HepG2 (cell line): ENCODE data around the gene TMEM141. TPM values are rescaled to one million over a fixed set of nuclear protein-coding genes. Genes with fewer than 3 reads are reported as not detected.

Experiments
- AGO2 ChIP-seq: fragments of 200-400 bp; formaldehyde crosslinking; optimal IDR thresholded peaks from 2 replicates; pipeline ENCODE3; 2017; ENCODE audit warnings: mild to moderate bottlenecking, low read depth, low read length, moderate library complexity
- CHD2 ChIP-seq: IDR thresholded peaks from 2 replicates; pipeline ENCODE4 v1.6.1; 2011; ENCODE audit warnings: low read depth, low read length, improper control_type of control experiment
- HINFP ChIP-seq: sonication (generic); formaldehyde crosslinking; IDR thresholded peaks from 2 replicates; pipeline ENCODE4 v1.4.0; 2020; ENCODE audit warnings: low read depth, mild to moderate bottlenecking, missing genetic modification reagents
- LCORL ChIP-seq, 2 experiments: fragments of 450-650 bp in 1 of 2; sonication (generic) in 1 of 2; formaldehyde crosslinking in 1 of 2; IDR thresholded peaks; 2 replicates each; pipeline versions ENCODE4 v1.5.0 to v1.6.1; 2017 to 2020; ENCODE audit warnings: antibody characterized with exemption in 1 of 2, missing genetic modification reagents in 1 of 2
- MED1 ChIP-seq: sonication (generic); formaldehyde crosslinking; IDR thresholded peaks from 2 replicates; pipeline ENCODE4 v1.4.0; 2020; ENCODE audit warnings: missing genetic modification reagents
- NFE2L1 ChIP-seq: sonication (generic); formaldehyde crosslinking; IDR thresholded peaks from 2 replicates; pipeline ENCODE4 v1.4.0; 2020; ENCODE audit warnings: missing genetic modification reagents, mild to moderate bottlenecking, borderline replicate concordance
- NFYB ChIP-seq: sonication (generic); formaldehyde crosslinking; IDR thresholded peaks from 2 replicates; pipeline ENCODE4 v1.4.0; 2020; ENCODE audit warnings: missing genetic modification reagents
- NONO ChIP-seq, 2 experiments: fragments of 450-650 bp in 1 of 2; sonication (generic) in 1 of 2; formaldehyde crosslinking in 1 of 2; IDR thresholded peaks in 1 of 2; conservative IDR thresholded peaks in 1 of 2; 2 replicates each; pipeline versions ENCODE4 v1.6.1 to v1.8.0; 2017 to 2022; ENCODE audit warnings: mild to moderate bottlenecking in 1 of 2, missing genetic modification reagents in 1 of 2, moderate library complexity in 1 of 2
- RBFOX2 ChIP-seq: fragments of 200-400 bp; formaldehyde crosslinking; IDR thresholded peaks from 2 replicates; pipeline ENCODE4 v1.6.1; 2017; ENCODE audit warnings: low read depth, mild to moderate bottlenecking, low read length
- SAP130 ChIP-seq: IDR thresholded peaks from 2 replicates; pipeline ENCODE4 v1.6.1; 2016; ENCODE audit warnings: low read depth
- SMYD3 ChIP-seq: sonication (generic); formaldehyde crosslinking; IDR thresholded peaks from 2 replicates; pipeline ENCODE4 v1.8.1; 2023; ENCODE audit warnings: mild to moderate bottlenecking, missing genetic modification reagents
- ZC3H13 ChIP-seq: sonication (generic); formaldehyde crosslinking; IDR thresholded peaks from 2 replicates; pipeline ENCODE4 v1.8.1; 2023; ENCODE audit warnings: mild to moderate bottlenecking, missing genetic modification reagents, moderate library complexity
- ZKSCAN8 ChIP-seq: IDR thresholded peaks from 2 replicates; pipeline ENCODE4 v1.6.1; 2016; ENCODE audit warnings: borderline replicate concordance, missing genetic modification reagents, missing compliant biosample characterization
- ZMAT3 ChIP-seq: sonication (generic); formaldehyde crosslinking; conservative IDR thresholded peaks from 2 replicates; pipeline ENCODE4 v1.7.0; 2021; ENCODE audit warnings: missing genetic modification reagents
- ZNF282 ChIP-seq: fragments of 450-650 bp; IDR thresholded peaks from 2 replicates; pipeline ENCODE4 v1.6.1; 2018; ENCODE audit not compliant: partially characterized antibody
- ZNF619 ChIP-seq: sonication (generic); formaldehyde crosslinking; IDR thresholded peaks from 2 replicates; pipeline ENCODE4 v1.4.0; 2020; ENCODE audit warnings: mild to moderate bottlenecking, missing genetic modification reagents
- ZNF644 ChIP-seq: IDR thresholded peaks from 2 replicates; pipeline ENCODE4 v1.6.1; 2016; ENCODE audit warnings: low read depth
- ZNF761 ChIP-seq: sonication (generic); formaldehyde crosslinking; conservative IDR thresholded peaks from 2 replicates; pipeline ENCODE4 v1.4.0; 2020; ENCODE audit warnings: mild to moderate bottlenecking, missing genetic modification reagents
- ZNF891 ChIP-seq: sonication (generic); formaldehyde crosslinking; IDR thresholded peaks from 2 replicates; pipeline ENCODE4 v1.5.0; 2020; ENCODE audit warnings: mild to moderate bottlenecking, missing genetic modification reagents
- polyA plus RNA-seq, 8 experiments: library from polyadenylated mRNA; depleted of rRNA in 3 of 8; stranded (reverse) in 7 of 8; unstranded in 1 of 8; fragments of >200 nt; fragmentation: Illumina TruSeq in 4 of 8; extraction: Trizol in 4 of 8; gene quantifications; 2 replicates each; pipeline versions ENCODE4 v1.2.1 to v1.2.3, GENCODE V29; 2011 to 2016; ENCODE audit warnings: low read depth in 4 of 8, missing spikeins in 1 of 8, mixed read lengths in 1 of 8; ENCODE audit not compliant: insufficient read depth in 1 of 8
- total RNA-seq, 5 experiments: library from RNA; depleted of rRNA; stranded (reverse); fragments of >200 nt; fragmentation: Illumina TruSeq; extraction: Trizol; gene quantifications; 2 replicates each; pipeline ENCODE4 v1.2.3, GENCODE V29; 2016; ENCODE audit warnings: low read depth in 1 of 5
- TF ChIP-seq, protein P1 (sequence below): sonication (generic); formaldehyde crosslinking; IDR thresholded peaks from 2 replicates; pipeline ENCODE4 v1.8.0; 2022; ENCODE audit warnings: mild to moderate bottlenecking, missing genetic modification reagents; ENCODE audit not compliant: insufficient replicate concordance
- TF ChIP-seq, protein P2 (sequence below): IDR thresholded peaks from 2 replicates; pipeline ENCODE4 v1.6.1; 2016; ENCODE audit warnings: missing genetic modification reagents, missing compliant biosample characterization
- TF ChIP-seq, protein P3 (sequence below): sonication (generic); formaldehyde crosslinking; IDR thresholded peaks from 2 replicates; pipeline ENCODE4 v1.4.0; 2020; ENCODE audit warnings: missing genetic modification reagents
- TF ChIP-seq, protein P4 (sequence below): sonication (generic); formaldehyde crosslinking; IDR thresholded peaks from 2 replicates; pipeline ENCODE4 v1.5.0; 2020; ENCODE audit warnings: mild to moderate bottlenecking, missing genetic modification reagents

The TMEM141 gene
- total and polyA plus RNA-seq, 2 of the 13 experiments (the other 11 are each of a cell fraction or from before 2014, with no cell fraction given): 81.0 to 202 TPM

DNA sequence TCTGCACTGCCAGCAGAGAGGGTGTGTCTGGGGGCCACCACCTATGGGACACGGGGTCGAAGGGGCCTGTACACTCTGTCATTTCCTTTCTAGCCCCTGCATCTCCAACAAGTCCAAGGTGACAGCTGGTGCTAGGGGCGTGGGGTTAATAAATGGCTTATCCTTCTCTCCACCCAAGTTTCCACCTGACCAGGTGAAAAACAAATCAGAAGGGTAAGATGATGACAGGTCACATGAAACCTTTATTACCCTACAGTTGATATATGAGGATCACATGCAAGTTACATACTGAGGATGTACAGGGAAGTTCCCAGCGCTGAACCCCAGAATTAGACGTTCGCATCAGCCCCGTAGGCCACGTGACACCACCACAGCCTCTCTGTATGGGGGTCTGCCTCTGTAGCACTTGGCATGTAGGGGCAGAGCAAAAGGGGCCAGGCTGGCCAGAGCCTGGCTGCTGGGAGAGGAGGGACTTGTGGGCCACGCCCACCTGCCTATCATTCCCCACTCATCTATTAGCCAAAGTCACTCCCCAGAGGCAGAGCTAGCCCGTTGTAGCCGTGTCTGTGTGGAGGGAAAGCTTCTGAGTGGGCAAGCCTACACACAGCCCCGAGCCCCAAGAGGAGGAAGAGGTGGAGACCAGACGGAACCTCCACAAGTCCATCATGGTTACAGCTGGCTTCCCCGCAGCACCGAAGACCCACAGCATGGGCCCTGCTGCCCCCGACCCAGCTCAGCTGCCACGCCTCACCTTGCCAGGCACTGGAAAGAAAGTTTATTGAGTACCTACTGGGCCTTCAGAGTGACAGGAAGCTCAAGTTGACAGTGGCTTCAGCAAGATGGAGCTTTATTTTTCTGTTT lies 2.2 kb downstream of the TMEM141 start (continued):
- TF ChIP-seq SAP130 (peak; percentile 43), ZNF282 (no peak), ZNF891 (CRISPR knock-in tag) (0 out of 2 replicates have a peak, but pooled peaks have one; percentile 45), ZMAT3 (0 out of 2 replicates have a peak, but pooled peaks have one; percentile 54), NFYB (CRISPR knock-in tag) (no peak), ZNF644 (CRISPR knock-in tag) (no peak), NFE2L1 (no peak), HINFP (CRISPR knock-in tag) (0 out of 2 replicates have a peak, but pooled peaks have one; percentile 34), ZNF761 (peak; percentile 16; the same call in 1 of the 2 replicates), NONO (IDR thresholded peaks at IDR 0.05) (no peak), NONO (CRISPR knock-in tag; conservative IDR thresholded peaks at IDR 0.05) (peak; percentile 44; the same call in 1 of the 2 replicates), ZC3H13 (CRISPR knock-in tag) (peak; percentile 83; the same call in 1 of the 2 replicates), AGO2 (peak; percentile 61), ZKSCAN8 (CRISPR knock-in tag) (0 out of 2 replicates have a peak, but pooled peaks have one; percentile 23), ZNF619 (CRISPR knock-in tag) (no peak), MED1 (CRISPR knock-in tag) (0 out of 2 replicates have a peak, but pooled peaks have one; percentile 42), CHD2 (no peak), LCORL (IDR thresholded peaks at IDR 0.05) (no peak), LCORL (CRISPR knock-in tag; IDR thresholded peaks at IDR 0.05) (peak; percentile 52; the same call in 1 of the 2 replicates), SMYD3 (CRISPR knock-in tag) (no peak), RBFOX2 (peak; percentile 63; the same call in 1 of the 2 replicates)
- TF ChIP-seq, protein P1, sequence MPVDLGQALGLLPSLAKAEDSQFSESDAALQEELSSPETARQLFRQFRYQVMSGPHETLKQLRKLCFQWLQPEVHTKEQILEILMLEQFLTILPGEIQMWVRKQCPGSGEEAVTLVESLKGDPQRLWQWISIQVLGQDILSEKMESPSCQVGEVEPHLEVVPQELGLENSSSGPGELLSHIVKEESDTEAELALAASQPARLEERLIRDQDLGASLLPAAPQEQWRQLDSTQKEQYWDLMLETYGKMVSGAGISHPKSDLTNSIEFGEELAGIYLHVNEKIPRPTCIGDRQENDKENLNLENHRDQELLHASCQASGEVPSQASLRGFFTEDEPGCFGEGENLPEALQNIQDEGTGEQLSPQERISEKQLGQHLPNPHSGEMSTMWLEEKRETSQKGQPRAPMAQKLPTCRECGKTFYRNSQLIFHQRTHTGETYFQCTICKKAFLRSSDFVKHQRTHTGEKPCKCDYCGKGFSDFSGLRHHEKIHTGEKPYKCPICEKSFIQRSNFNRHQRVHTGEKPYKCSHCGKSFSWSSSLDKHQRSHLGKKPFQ (CRISPR knock-in tag): no peak
- TF ChIP-seq, protein P2, sequence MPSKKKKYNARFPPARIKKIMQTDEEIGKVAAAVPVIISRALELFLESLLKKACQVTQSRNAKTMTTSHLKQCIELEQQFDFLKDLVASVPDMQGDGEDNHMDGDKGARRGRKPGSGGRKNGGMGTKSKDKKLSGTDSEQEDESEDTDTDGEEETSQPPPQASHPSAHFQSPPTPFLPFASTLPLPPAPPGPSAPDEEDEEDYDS: peak; percentile 30; the same call in 1 of the 2 replicates
- TF ChIP-seq, protein P3, sequence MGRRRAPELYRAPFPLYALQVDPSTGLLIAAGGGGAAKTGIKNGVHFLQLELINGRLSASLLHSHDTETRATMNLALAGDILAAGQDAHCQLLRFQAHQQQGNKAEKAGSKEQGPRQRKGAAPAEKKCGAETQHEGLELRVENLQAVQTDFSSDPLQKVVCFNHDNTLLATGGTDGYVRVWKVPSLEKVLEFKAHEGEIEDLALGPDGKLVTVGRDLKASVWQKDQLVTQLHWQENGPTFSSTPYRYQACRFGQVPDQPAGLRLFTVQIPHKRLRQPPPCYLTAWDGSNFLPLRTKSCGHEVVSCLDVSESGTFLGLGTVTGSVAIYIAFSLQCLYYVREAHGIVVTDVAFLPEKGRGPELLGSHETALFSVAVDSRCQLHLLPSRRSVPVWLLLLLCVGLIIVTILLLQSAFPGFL (CRISPR knock-in tag): no peak
- TF ChIP-seq, protein P4, sequence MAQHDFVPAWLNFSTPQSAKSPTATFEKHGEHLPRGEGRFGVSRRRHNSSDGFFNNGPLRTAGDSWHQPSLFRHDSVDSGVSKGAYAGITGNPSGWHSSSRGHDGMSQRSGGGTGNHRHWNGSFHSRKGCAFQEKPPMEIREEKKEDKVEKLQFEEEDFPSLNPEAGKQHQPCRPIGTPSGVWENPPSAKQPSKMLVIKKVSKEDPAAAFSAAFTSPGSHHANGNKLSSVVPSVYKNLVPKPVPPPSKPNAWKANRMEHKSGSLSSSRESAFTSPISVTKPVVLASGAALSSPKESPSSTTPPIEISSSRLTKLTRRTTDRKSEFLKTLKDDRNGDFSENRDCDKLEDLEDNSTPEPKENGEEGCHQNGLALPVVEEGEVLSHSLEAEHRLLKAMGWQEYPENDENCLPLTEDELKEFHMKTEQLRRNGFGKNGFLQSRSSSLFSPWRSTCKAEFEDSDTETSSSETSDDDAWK (CRISPR knock-in tag): no peak
